Umbilical cord (tissue), 2 donors: ENCODE measurements around the gene IPPK. TPM values are rescaled to one million over a fixed set of nuclear protein-coding genes. Genes with fewer than 3 reads are reported as not detected.

Experiments
- DNase-seq: peaks from one replicate; pipeline ENCODE4 v3.0.0-alpha.2; 2015; ENCODE audit warnings: low spot score
- total RNA-seq: library from RNA; depleted of rRNA; stranded (reverse); fragments of >200 nt; gene quantifications from one replicate; pipeline ENCODE4 v1.2.3, GENCODE V29; 2014; ENCODE audit warnings: low replicate concordance; ENCODE audit not compliant: insufficient read depth

The IPPK gene
- total RNA-seq, 1 donor from 2014 or later, result 4.3 TPM

GRCh38 chr9:92696619-92697018 is 26.7 kb upstream of the IPPK start:
- no peak for DNase-seq

- DNase-seq, result no peak
Measured at GRCh38 chr9:92686954-92687353, 17.0 kb upstream of the IPPK start.

DNA sequence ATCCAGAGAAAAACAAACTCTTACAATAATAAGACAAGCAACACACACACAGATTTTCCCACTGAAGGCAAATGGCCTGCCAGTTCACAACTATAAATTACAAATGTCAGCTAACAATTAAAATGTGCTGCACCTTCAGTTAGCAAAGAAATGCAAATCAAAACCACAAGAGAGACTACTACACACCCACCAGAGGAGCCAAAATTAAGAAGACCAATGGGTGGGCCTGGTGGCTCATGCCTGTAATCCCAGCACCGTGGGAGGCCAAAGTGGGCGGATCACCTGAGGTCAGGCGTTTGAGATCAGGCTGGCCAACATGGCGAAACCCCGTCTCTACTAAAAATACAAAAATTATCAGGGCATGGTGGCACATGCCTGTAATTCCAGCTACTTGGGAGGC is 15.1 kb upstream of the IPPK start:
- DNase-seq, result no peak

DNA sequence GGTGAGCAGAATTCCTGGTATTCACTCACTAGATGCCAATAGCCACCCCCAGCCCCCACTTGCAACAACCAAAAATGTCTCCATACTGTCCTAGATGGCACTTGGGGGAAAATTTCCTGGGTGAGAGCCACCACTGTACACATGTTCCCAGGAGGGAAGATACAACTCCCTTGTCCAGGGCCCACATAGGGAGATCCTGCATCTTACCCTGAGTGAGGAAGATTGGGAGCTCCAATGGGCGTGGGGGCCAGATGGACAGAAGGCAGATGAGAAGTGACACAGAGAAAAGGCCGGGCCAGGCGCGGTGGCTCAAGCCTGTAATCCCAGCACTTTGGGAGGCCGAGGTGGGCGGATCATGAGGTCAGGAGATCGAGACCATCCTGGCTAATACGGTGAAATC is 12.3 kb upstream of the IPPK start:
- no peak for DNase-seq

- DNase-seq, result peak; percentile 48
Measured at GRCh38 chr9:92680166-92681119, 10.5 kb upstream of the IPPK start.

GRCh38 chr9:92679413-92680165 is 9.7 kb upstream of the IPPK start:
- no peak for DNase-seq

- peak; percentile 79 for DNase-seq
Measured at GRCh38 chr9:92671323-92671722, 1.4 kb upstream of the IPPK start.

DNA sequence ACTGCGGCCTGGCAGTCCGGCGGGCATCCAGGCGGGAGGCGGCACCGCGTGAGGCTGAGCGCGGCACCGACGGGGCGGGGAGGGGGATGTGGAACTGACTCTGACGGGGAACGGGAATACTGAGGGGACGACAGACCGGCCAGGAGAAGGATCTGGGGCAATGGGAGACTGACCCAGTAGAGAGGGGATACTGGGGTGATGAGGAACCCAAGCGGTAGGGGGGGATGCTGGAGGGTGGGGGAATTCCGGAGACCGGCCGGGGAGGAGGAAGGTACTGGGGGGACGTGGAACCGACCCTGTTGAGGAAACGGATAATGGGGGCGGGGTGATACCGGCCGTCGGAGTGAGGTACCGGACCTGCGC is 423 bp downstream of the IPPK start:
- DNase-seq, result no peak

- DNase-seq, result peak; percentile 26
Measured at GRCh38 chr9:92668746-92669526, 995 bp downstream of the IPPK start.

- DNase-seq, result no peak
Measured at GRCh38 chr9:92666912-92667532, 2.9 kb downstream of the IPPK start.

DNA sequence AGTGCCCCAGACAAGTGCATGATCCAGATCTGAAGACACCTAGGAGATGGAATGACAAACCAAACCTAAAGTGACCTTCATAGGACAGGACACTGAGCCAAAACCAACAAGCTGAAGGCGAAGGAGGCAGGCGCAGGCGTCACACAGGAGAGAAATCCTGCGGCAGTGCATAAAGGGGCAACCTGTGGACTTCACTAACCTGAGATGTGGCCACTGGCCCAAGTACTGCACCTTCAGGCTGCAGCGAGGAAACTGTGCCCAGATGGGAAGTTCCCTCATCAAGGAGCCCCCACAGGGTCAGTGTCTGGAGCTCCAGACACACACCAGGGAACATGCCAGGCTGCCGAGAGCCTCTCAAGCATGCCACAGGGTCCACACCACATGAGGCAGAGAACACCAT is 3.7 kb downstream of the IPPK start:
- DNase-seq, result no peak

DNA sequence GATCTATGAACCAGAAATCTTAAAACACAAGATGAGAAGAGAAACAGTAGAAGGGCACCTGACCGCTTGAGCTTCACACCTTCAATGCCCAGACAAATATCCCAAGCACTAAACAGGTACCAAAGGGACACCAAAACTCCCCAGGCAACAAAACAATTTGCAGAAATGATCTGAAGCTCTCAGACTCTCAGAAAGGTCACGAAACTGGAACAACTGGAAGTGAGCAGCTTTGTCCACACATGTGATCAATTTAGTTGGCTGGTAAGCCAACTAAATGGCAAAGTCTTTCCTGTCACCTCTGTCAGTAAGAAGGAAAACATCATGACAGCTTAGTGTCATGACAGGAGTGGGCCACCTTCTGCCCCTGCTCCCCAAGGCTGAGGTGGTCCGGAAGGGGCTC is 4.1 kb downstream of the IPPK start:
- DNase-seq, result no peak

- no peak for DNase-seq
Measured at GRCh38 chr9:92664394-92665152, 5.4 kb downstream of the IPPK start.

DNA sequence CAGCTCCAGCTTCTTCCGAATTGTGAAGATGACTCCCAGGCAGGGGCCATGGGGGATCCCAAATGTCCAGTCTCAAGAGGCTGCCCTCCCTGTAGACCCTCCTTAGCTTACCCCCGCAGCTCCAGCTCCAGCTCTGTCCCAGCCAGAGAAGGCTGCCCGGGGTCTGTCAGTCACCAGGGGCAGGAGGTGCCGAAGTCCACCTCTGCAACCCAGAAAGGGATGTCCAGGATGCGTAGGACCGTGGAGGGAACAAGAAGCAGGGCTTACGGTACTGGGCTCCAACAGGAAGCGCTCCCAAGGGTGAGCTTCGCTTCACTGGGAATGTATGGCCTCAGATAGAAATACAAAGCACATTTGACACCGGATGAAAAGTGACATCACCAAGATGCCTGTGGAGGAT is 6.0 kb downstream of the IPPK start:
- DNase-seq, result no peak

GRCh38 chr9:92663126-92663525 is 6.8 kb downstream of the IPPK start:
- no peak for DNase-seq

GRCh38 chr9:92661743-92662142 is 8.2 kb downstream of the IPPK start:
- no peak for DNase-seq

- no peak for DNase-seq
Measured at GRCh38 chr9:92661127-92661526, 8.8 kb downstream of the IPPK start.

DNA sequence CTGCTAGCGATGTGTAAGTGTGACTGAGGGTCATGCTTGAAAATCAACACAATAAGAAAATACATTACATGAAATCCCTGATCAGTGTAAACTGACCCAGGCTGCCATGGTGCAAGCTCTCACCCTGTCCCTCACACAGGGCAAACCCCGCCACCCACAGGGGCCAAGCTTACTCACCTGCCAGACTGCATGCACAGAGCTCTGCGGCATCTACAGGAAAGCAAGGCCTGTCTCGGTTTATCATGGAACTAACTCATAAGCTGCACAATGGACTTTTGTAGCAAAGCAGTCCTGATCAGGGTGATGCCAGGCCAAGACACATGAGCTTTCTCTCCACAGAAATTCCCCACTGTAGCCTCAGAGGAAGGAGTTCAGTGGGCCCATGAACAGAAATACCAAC is 9.7 kb downstream of the IPPK start:
- no peak for DNase-seq

GRCh38 chr9:92659601-92660000 is 10.3 kb downstream of the IPPK start:
- DNase-seq, result no peak

DNA sequence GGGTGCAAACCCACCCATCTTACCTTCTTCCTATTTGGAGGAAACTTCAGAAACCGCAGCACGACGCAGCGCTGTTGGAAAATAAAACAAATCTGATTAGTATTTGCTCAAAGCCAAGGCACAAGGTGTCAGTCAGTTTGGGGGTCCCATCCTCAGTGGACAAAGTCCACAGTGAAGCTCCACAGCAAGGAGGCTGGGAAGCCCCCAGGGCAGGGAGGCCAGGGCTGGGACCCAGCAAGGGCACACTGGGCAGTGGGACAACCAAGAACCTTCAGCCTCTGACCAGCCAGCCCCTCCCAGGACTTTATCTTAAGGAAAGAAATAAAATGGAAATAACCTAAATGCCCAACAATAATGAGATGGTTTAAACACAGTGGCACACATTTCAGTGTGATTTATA is 11.3 kb downstream of the IPPK start:
- DNase-seq, result no peak

GRCh38 chr9:92658176-92658575 is 11.8 kb downstream of the IPPK start:
- DNase-seq, result no peak
